ENCODE results near the gene BRF1. TPM values are rescaled to one million over a fixed set of nuclear protein-coding genes. Genes with fewer than 3 reads are reported as not detected.
"Not testable (repeated sequence)": the region's sequence is repeated elsewhere in the genome, so short reads cannot be mapped to it uniquely, and the experiment has no call there.

The BRF1 gene
- total and polyA plus RNA-seq, 9 donors = 20.4 to 47.3 (median 37.1) TPM

DNA sequence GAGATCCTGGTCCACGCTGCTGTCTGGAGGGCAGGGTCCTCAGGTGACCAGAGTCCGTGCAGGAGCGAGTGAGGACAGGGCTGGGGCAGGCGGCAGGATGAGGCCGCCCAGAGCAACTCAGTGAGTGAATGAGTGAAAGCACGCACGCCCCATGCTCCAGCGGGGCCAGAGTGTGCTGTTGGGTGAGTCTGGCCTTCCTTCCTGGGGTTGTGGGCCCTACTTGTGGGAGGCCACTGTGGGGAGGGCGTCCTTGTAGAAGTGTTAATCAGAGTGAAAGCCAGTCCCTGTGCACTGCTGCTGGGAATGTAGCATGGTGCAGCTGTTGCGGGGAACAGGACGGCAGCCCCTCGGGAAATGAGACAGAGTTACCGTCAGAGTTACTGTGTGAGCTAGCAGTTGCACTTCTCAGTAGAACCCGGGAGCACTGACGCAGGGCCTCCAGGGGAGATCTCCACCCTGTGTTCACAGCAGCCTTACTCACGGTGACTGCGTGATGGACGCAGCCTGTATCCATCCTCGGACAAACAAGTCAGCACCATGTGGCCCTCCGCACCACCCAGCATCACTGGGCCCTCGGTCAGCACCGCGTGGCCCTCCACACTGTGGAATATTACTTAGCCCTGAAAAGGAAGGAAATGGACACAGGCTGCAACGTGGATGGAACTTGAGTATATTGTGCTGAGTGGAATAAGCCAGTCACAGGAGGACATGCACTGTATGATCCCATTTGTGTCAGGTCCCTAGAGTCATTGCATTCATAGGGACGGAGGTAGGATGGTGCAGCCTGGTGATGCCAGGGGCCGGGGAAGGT lies 35.9 kb upstream of the BRF1 start:
- 90 to 95% (median 95%) methylated on average over 24 to 26 of the region's 26 CpGs for WGBS, 3 donors
- no peaks in the 10 kb centered on the region for H3K36me3 ChIP-seq
- no peak for DNase-seq
- peaks cover 17% of the 10 kb centered on the region for H3K4me1 ChIP-seq (ENCODE audit: insufficient read depth)
- no peak overlapping the region for H3K4me3 ChIP-seq
- TF ChIP-seq POLR2A (IDR thresholded peaks at IDR 0.05) = no peak
- TF ChIP-seq, protein P1, sequence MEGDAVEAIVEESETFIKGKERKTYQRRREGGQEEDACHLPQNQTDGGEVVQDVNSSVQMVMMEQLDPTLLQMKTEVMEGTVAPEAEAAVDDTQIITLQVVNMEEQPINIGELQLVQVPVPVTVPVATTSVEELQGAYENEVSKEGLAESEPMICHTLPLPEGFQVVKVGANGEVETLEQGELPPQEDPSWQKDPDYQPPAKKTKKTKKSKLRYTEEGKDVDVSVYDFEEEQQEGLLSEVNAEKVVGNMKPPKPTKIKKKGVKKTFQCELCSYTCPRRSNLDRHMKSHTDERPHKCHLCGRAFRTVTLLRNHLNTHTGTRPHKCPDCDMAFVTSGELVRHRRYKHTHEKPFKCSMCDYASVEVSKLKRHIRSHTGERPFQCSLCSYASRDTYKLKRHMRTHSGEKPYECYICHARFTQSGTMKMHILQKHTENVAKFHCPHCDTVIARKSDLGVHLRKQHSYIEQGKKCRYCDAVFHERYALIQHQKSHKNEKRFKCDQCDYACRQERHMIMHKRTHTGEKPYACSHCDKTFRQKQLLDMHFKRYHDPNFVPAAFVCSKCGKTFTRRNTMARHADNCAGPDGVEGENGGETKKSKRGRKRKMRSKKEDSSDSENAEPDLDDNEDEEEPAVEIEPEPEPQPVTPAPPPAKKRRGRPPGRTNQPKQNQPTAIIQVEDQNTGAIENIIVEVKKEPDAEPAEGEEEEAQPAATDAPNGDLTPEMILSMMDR (IDR thresholded peaks at IDR 0.05) = no peak
- no peak for TF ChIP-seq EP300 (IDR thresholded peaks at IDR 0.05)
- intact Hi-C loops (cut with DNase I) = no loop called here
- H3K27ac ChIP-seq = no peak overlapping the region
- H3K27me3 ChIP-seq = no peaks in the 10 kb centered on the region
- no peaks in the 10 kb centered on the region for H3K9me3 ChIP-seq

DNA sequence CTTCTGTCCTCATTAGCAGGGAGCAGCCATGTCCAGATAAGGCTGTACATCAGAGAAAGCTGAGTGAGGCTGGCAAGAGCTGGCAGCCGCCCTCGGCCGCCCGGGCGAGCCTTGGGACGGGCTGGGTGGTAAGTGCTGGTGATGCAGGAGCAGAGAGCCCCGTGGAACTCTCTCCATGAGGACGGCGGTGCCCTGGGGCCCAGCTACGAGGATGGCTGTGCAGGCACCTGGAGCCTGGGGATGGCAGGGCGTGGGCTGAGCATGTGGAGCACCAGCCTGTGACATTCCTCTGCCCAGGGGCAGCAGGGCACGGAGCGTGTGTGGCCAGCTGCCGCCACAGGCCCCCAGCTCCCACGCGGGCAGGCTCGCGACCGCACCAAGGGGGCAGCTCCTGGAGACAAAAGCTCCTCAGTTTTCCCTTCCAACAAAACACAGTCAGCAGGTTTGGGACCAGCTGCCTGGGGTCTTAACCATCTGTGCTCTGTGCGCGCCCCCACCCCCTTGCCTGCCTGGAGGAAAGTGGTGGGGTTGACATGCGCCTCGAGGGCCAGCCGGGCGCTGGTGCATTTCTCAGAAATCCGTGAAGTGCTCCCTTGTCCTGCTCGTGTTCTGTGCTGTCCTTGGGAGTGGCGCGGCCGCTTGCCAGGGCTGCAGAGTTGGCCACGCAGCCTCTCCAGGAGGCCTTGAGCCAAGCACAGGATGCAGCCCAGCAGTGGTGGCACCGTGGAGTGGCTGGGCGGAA lies 35.1 kb upstream of the BRF1 start:
- intact Hi-C loops (cut with DNase I) = no loop called here
- peaks cover 17% of the 10 kb centered on the region for H3K4me1 ChIP-seq (ENCODE audit: insufficient read depth)

DNA sequence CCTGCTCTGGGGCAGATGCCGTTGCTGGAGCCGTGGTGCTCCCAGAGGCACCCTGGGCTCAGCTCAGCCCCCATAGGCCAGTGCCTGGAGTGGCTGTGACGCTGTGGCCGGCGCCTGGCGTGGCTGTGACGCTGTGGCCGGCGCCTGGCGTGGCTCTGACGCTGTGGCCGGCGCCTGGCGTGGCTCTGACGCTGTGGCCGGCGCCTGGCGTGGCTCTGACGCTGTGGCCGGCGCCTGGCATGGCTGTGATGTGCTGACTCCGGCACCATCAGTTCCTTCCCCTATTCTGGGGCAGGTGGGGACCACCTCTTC lies 34.4 kb upstream of the BRF1 start:
- intact Hi-C loops (cut with DNase I); H3K36me3 ChIP-seq; H3K27me3 ChIP-seq; H3K4me3 ChIP-seq; DNase-seq; H3K27ac ChIP-seq; H3K9me3 ChIP-seq: not testable (repeated sequence)
- 96 to 97% (median 97%) methylated on average over 16 to 22 of the region's 22 CpGs for WGBS, 3 donors
- H3K4me1 ChIP-seq (ENCODE audit: insufficient read depth) = peaks cover 18% of the 10 kb centered on the region

More for the DNA sequence above, 35.1 kb upstream of the BRF1 start:
- no peak for DNase-seq
- Histone ChIP-seq H3K27me3 (no peaks in the 10 kb centered on the region), H3K9me3 (no peaks in the 10 kb centered on the region), H3K36me3 (no peaks in the 10 kb centered on the region), H3K4me3 (no peak overlapping the region), H3K27ac (no peak overlapping the region)
- TF ChIP-seq, protein P1 (IDR thresholded peaks at IDR 0.05) = no peak
- TF ChIP-seq EP300 (IDR thresholded peaks at IDR 0.05) = no peak
- no peak for TF ChIP-seq POLR2A (IDR thresholded peaks at IDR 0.05)
- WGBS, 3 donors = 74 to 81% (median 79%) methylated on average over 32 to 33 of the region's 33 CpGs

DNA sequence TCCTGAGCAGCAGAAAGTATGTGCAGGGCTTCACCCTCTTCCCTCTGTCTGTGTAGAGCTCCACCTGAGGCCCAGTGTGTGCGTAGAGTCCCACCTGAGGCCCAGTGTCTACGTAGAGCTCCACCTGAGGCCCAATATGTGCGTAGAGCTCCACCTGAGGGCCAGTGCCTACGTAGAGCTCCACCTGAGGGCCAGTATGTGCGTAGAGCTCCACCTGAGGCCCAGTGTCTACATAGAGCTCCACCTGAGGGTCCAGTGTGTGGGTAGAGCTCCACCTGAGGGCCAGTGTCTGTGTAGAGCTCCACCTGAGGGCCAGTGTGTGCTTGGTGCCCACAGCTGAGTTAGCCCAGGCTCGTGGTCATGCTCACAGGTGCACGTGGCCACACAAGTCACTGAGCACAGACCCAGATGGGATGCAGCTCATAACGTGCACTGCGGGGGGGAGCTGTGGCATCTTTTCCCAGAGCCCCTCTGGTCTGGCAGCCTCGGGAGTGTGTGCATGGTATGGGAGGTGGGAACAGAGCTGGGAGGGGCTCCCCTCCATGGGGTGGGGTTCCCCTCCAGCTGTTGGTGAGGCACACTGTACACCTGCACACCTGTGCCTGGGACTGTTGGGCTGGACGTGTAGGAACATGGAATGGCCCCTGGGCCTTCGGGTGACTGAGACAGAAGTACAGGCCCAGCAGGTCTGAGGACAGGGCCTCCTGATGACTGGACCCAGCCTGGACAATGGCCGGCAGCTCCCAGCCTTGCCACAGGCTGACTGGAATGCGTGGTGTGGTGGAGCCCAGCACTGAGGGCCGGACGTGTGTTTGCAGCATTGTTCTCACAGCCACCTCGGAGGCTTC lies 33.8 kb upstream of the BRF1 start:
- TF ChIP-seq, protein P1 (IDR thresholded peaks at IDR 0.05) = no peak
- TF ChIP-seq EP300 (IDR thresholded peaks at IDR 0.05) (no peak), POLR2A (IDR thresholded peaks at IDR 0.05) (no peak)
- 89 to 94% (median 90%) methylated on average over 17 of the region's 17 CpGs for whole genome bisulfite sequencing, 3 donors
- no peaks in the 10 kb centered on the region for H3K36me3 ChIP-seq
- intact Hi-C loops (cut with DNase I) = no loop called here
- peaks cover 19% of the 10 kb centered on the region for H3K4me1 ChIP-seq (ENCODE audit: insufficient read depth)
- no peak overlapping the region for H3K27ac ChIP-seq
- H3K4me3 ChIP-seq = no peak overlapping the region
- H3K27me3 ChIP-seq = no peaks in the 10 kb centered on the region
- no peaks in the 10 kb centered on the region for H3K9me3 ChIP-seq
- DNase-seq = no peak

Data from ovary (tissue), 9 donors.